Glomerular endothelial cell (primary cell): ENCODE results near the gene ITPR1. TPM values are rescaled to one million over a fixed set of nuclear protein-coding genes. Genes with fewer than 3 reads are reported as not detected.

ENCODE experiments used
- DNase-seq: peaks from one replicate; pipeline ENCODE4 v3.0.0-alpha.2; 2011; ENCODE audit warnings: low read depth, low spot score; ENCODE audit errors: extremely low read depth
- total RNA-seq: library from RNA; depleted of rRNA; stranded (reverse); fragments of >200 nt; gene quantifications from 2 replicates; pipeline ENCODE4 v1.2.3, GENCODE V29; 2015

ITPR1 gene
- total RNA-seq, 1 donor from 2014 or later: 12.5 TPM

DNA sequence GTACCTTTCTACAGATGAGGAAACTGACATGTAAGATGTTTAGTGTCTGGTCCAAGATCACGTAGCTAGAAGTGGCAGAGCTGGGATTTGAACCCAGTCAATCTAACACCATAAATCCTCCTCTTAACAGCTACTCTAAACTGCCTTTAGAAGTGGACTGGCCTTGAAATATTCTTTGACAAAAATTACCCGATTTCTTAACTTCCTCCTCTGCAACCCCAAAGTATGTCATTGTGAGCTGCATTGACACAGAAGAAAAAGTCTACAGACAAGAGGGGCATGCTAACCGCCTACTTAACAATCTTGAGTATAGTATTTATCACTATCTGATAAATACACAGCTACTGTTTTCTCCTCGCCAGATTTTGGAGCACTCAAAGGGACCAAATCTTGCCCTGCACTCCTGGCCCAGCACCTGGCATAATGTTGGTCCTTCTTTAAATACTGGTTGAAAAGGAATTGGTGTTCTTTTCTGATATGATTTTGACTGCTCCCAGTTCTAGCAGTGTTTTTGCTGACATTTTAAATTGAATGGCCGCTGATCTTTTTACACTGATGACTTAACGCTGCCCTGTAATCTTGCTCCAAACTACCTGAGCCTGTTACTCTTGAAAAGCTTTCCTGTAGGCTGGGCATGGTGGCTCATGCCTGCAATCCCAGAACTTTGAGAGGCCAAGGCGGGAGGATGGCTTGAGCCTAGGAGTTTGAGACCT is 36.9 kb downstream of the ITPR1 start:
- no peak for DNase-seq

- no peak for DNase-seq
These were observed 38.4 kb downstream of the ITPR1 start for GRCh38 chr3:4531478-4532025.

DNA sequence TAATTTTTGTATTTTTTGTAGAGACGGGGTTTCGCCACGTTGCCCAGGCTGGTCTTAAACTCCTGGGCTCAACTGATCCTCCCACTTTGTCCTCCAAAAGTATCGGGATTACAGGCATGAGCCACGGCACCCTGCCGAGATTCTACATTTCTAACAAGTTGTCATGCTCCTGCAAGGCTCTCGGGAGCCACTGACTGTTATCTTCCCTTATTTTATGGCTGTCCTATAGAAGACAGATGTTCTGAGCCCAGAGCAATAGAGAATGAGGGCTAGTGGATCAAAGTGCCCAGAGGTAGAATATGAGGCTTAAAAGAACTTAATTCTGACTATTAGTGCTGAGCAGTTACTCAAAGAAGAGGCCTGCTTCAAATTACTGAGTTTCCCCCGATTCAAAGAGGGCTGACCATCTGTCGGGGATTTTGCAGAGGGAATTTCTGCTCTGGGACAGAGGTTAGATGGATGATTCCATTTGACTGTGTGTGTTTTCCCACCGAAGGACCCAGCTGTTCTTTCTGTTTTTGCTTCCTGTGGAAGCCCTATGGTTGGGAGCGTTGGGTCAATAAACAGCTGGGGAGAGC is 39.5 kb downstream of the ITPR1 start:
- DNase-seq: no peak

GRCh38 chr3:4533489-4534443 is 40.6 kb downstream of the ITPR1 start:
- DNase-seq: no peak

DNA sequence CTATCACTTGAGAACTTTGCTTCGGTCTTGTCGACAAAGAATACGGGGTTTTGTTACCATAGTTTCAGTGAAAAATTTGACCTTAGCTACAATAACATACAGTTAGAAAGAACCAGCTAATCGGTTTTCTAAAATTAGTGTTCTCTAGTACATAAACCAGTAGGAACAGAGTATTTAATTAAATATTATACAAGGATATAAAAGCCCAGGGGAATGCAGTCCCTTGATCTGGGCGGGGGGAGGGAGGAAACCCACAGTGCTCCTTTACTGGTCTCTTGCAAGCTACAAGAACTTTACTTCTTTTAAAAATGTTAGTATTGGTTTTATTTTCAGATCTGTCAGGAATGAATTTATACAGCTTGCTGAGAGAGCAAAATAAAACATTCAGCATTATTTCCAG is 41.8 kb downstream of the ITPR1 start:
- DNase-seq: no peak

GRCh38 chr3:4536260-4536659 is 43.1 kb downstream of the ITPR1 start:
- no peak for DNase-seq

DNA sequence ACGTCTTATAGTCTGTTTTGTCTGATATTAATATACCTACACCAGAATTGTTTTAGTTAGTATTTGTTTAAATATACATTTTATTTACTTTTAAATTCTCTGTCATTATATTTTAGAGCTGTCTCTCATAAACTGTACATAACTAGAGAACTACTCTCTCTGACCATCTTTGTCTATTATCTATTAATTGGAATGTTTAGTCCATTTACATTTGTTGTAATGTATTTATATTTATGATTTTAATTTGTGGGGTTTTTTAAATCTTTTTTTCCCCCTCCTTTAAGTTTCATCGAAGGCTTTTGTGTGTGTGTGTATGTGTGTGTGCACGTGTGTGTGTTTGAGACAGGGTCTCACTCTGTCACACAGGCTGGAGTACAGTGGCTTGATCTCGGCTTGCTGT is 47.1 kb downstream of the ITPR1 start:
- no peak for DNase-seq

DNA sequence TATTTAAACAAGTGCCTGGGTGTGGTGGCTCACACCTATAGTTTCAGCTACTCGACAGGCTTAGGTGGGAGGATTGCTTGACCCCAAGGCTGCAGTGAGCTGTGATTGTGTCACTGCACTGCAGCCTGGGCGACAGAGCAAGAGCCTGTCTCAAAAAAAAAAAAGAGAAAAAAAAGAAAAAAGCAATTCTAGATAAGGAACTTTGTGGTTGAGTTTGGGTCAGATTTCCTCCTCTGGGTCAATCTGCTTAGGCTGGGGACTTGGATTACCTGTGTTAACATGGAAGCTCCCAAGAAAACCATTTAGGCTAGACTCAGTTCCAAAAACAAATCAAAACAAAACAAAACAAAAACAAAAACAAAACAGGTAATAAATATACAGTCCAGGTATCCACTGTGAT is 50.0 kb downstream of the ITPR1 start:
- DNase-seq: no peak

- DNase-seq: no peak
These were observed 53.4 kb downstream of the ITPR1 start for GRCh38 chr3:4546346-4547178.

DNA sequence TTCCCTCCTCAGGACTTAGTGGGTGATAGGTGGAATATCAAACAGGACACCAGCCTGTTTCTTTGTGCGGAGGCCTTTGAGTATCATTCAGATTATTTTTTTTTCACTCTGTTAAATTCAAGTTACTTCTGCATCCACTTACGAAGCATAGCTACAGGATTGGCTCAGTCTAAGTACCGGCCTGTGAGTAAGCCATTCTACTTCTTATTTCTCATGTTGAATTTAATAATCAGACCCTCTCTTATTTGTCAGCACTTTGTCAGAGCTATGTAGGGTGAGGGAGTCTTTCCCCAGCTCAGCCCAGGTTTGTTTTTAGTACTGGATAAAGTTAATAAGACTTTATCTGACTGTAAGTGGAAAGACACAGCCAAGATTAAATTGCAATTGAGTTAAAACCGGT is 54.7 kb downstream of the ITPR1 start:
- no peak for DNase-seq

GRCh38 chr3:4548356-4548755 is 55.2 kb downstream of the ITPR1 start:
- no peak for DNase-seq

DNA sequence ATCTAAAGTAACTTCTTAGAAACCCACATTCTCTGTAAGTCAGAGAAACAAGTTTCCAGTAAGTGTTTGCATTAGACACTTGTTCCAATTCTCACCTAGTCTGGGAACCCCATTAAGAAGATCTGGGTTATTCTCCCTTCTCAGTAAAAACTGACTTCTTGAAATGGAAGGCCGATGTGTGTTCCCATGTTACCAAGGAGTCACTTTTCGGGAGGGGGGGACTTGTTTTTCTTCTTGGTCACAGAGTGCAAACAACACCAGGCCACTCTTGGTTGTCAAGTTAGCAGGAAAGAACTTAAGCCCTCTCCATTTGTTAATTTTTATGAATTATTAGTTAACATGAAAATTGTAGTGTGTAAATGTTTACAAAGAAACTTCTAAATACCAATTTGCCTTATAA is 55.6 kb downstream of the ITPR1 start:
- no peak for DNase-seq

GRCh38 chr3:4549896-4550295 is 56.7 kb downstream of the ITPR1 start:
- no peak for DNase-seq

- no peak for DNase-seq
These were observed 58.0 kb downstream of the ITPR1 start for GRCh38 chr3:4551051-4551711.

DNA sequence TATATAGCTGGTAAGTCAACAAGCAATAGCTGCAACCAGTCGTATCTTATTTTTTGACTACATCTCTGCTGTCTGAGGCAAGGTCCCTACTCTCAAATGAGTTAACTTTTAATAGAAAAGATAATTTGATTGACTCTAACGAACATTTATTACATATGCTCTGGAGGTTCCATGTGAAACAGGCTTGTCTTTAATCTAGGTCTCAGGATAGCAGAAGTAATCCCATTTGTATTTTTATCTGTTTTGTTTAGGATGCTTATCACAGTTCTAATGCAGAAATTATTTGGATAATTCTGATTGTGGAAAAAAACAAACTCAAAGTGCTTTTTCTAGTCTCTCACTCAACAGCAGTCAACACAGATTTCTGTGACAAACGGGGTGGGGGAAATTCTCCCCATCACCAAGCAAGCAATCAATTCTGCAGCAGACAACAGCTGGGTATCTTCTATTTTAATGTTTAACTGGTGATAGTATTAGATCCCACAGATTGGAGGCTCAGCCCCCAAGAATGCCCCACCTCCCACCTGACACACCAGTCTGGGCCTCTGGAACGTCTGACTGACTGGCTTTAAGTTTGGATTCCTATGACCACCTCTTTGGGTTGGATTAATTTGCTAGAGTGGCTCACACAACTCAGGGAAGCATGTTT is 58.8 kb downstream of the ITPR1 start:
- no peak for DNase-seq

DNA sequence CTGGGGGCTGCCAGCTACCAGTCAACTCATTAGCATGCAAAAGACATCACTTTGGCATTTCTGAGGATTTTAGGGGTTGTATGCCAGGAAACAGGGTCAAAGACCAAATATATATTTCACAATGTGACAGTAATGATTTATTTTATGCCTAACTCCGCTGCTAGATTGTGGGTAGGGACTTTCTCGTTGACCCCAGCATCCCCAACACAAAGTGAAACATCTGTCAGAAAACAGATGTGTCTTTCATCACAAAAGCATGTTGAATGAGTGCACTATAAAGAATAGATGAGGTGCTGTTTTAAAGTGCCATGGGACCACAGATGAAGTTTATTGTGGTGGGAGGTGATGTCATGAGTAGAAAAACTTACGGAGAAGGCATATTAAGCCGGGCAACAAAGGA is 59.7 kb downstream of the ITPR1 start:
- no peak for DNase-seq

- DNase-seq: no peak
These were observed 68.5 kb downstream of the ITPR1 start for GRCh38 chr3:4561661-4562060.

- no peak for DNase-seq
These were observed 69.4 kb downstream of the ITPR1 start for GRCh38 chr3:4562595-4562994.

GRCh38 chr3:4564270-4564669 is 71.1 kb downstream of the ITPR1 start:
- no peak for DNase-seq
